ENCODE data around the gene HMOX2. TPM values are rescaled to one million over a fixed set of nuclear protein-coding genes. Genes with fewer than 3 reads are reported as not detected.
A peak's percentile ranks its signal among the peaks of the same experiment; 100 is the strongest.

Gene HMOX2
- total RNA-seq, 1 experiment from 2014 or later = 65.0 TPM

- no peak for DNase-seq (ENCODE audit: low read depth)
- in situ Hi-C loops (cut with HindIII; ENCODE audit: low pct_unique_long_range_greater_than_20kb, low sequenced_read_pairs) = loop anchor here (25.0 kb wide), 1 partner anchor 124 kb away; no protein-coding TSS in a partner anchor
Observed at GRCh38 chr16:4513086-4513860, 37.1 kb downstream of the HMOX2 start.

- in situ Hi-C loops (cut with HindIII; ENCODE audit: low pct_unique_long_range_greater_than_20kb, low sequenced_read_pairs) = loop anchor here (25.0 kb wide), 1 partner anchor 123 kb away; no protein-coding TSS in a partner anchor
Observed at GRCh38 chr16:4513881-4514280, 37.7 kb downstream of the HMOX2 start.

GRCh38 chr16:4514606-4515005 is 38.4 kb downstream of the HMOX2 start:
- no peak for DNase-seq (ENCODE audit: low read depth)
- in situ Hi-C loops (cut with HindIII; ENCODE audit: low pct_unique_long_range_greater_than_20kb, low sequenced_read_pairs) = loop anchor here (25.0 kb wide), 1 partner anchor 123 kb away; no protein-coding TSS in a partner anchor

More at GRCh38 chr16:4513881-4514280, 37.7 kb downstream of the HMOX2 start:
- DNase-seq (ENCODE audit: low read depth) = no peak

GRCh38 chr16:4515611-4516233 is 39.5 kb downstream of the HMOX2 start:
- DNase-seq (ENCODE audit: low read depth) = no peak
- in situ Hi-C loops (cut with HindIII; ENCODE audit: low pct_unique_long_range_greater_than_20kb, low sequenced_read_pairs) = loop anchor here (25.0 kb wide), 1 partner anchor 122 kb away; no protein-coding TSS in a partner anchor

GRCh38 chr16:4517812-4518680 is 41.8 kb downstream of the HMOX2 start:
- in situ Hi-C loops (cut with HindIII; ENCODE audit: low pct_unique_long_range_greater_than_20kb, low sequenced_read_pairs) = loop anchor here (25.0 kb wide), 1 partner anchor 119 kb away; no protein-coding TSS in a partner anchor
- peak; percentile 30 for DNase-seq (ENCODE audit: low read depth)

- in situ Hi-C loops (cut with HindIII; ENCODE audit: low pct_unique_long_range_greater_than_20kb, low sequenced_read_pairs) = loop anchor here (25.0 kb wide), 1 partner anchor 118 kb away; no protein-coding TSS in a partner anchor
- no peak for DNase-seq (ENCODE audit: low read depth)
Observed at GRCh38 chr16:4519274-4520058, 43.3 kb downstream of the HMOX2 start.

- no peak for DNase-seq (ENCODE audit: low read depth)
- in situ Hi-C loops (cut with HindIII; ENCODE audit: low pct_unique_long_range_greater_than_20kb, low sequenced_read_pairs) = loop anchor here (25.0 kb wide), 1 partner anchor 116 kb away; no protein-coding TSS in a partner anchor
Observed at GRCh38 chr16:4520913-4521312, 44.7 kb downstream of the HMOX2 start.

- DNase-seq (ENCODE audit: low read depth) = no peak
- in situ Hi-C loops (cut with HindIII; ENCODE audit: low pct_unique_long_range_greater_than_20kb, low sequenced_read_pairs) = loop anchor here (25.0 kb wide), 1 partner anchor 115 kb away; no protein-coding TSS in a partner anchor
Observed at GRCh38 chr16:4522051-4522581, 45.9 kb downstream of the HMOX2 start.

GRCh38 chr16:4523686-4524085 is 47.5 kb downstream of the HMOX2 start:
- in situ Hi-C loops (cut with HindIII; ENCODE audit: low pct_unique_long_range_greater_than_20kb, low sequenced_read_pairs) = loop anchor here (25.0 kb wide), 1 partner anchor 114 kb away; no protein-coding TSS in a partner anchor

GRCh38 chr16:4524571-4524970 is 48.4 kb downstream of the HMOX2 start:
- no peak for DNase-seq (ENCODE audit: low read depth)
- in situ Hi-C loops (cut with HindIII; ENCODE audit: low pct_unique_long_range_greater_than_20kb, low sequenced_read_pairs) = loop anchor here (25.0 kb wide), 1 partner anchor 113 kb away; no protein-coding TSS in a partner anchor

More at GRCh38 chr16:4523686-4524085, 47.5 kb downstream of the HMOX2 start:
- DNase-seq (ENCODE audit: low read depth) = no peak

GRCh38 chr16:4525069-4525468 is 48.9 kb downstream of the HMOX2 start:
- no peak for DNase-seq (ENCODE audit: low read depth)
- in situ Hi-C loops (cut with HindIII; ENCODE audit: low pct_unique_long_range_greater_than_20kb, low sequenced_read_pairs) = no loop called here

GRCh38 chr16:4525634-4526277 is 49.6 kb downstream of the HMOX2 start:
- no peak for DNase-seq (ENCODE audit: low read depth)
- in situ Hi-C loops (cut with HindIII; ENCODE audit: low pct_unique_long_range_greater_than_20kb, low sequenced_read_pairs) = no loop called here

GRCh38 chr16:4529085-4530060 is 53.2 kb downstream of the HMOX2 start:
- in situ Hi-C loops (cut with HindIII; ENCODE audit: low pct_unique_long_range_greater_than_20kb, low sequenced_read_pairs) = no loop called here
- DNase-seq (ENCODE audit: low read depth) = no peak

- in situ Hi-C loops (cut with HindIII; ENCODE audit: low pct_unique_long_range_greater_than_20kb, low sequenced_read_pairs) = no loop called here
- no peak for DNase-seq (ENCODE audit: low read depth)
Observed at GRCh38 chr16:4531811-4532210, 55.6 kb downstream of the HMOX2 start.

GRCh38 chr16:4532238-4532637 is 56.0 kb downstream of the HMOX2 start:
- DNase-seq (ENCODE audit: low read depth) = no peak
- in situ Hi-C loops (cut with HindIII; ENCODE audit: low pct_unique_long_range_greater_than_20kb, low sequenced_read_pairs) = no loop called here

GRCh38 chr16:4533490-4533889 is 57.3 kb downstream of the HMOX2 start:
- in situ Hi-C loops (cut with HindIII; ENCODE audit: low pct_unique_long_range_greater_than_20kb, low sequenced_read_pairs) = no loop called here

More at GRCh38 chr16:4533490-4533889, 57.3 kb downstream of the HMOX2 start:
- DNase-seq (ENCODE audit: low read depth) = no peak
